Left ventricle myocardium superior (tissue), 1 donor: ENCODE measurements around the gene HMGXB4. TPM values are rescaled to one million over a fixed set of nuclear protein-coding genes. Genes with fewer than 3 reads are reported as not detected.
"Not testable (repeated sequence)": the region's sequence is repeated elsewhere in the genome, so short reads cannot be mapped to it uniquely, and the experiment has no call there.

ENCODE experiments used
- ATAC-seq: fragments of 200-7000 bp; cut with Tn5 transposase; one replicate; pipeline ENCODE4 v1.9.1; 2020; ENCODE audit warnings: mild to moderate bottlenecking, moderate library complexity
- DNase-seq: peaks from one replicate; pipeline ENCODE4 v3.0.0-alpha.2; 2020
- intact Hi-C: fragments of 100-400 bp; cut with micrococcal nuclease; formaldehyde crosslinking; loops from one replicate; pipeline ENCODE4 v1.11.0; 2022
- total RNA-seq: library from RNA; stranded (reverse); fragmentation: NEBNext Ultra II Directional; extraction: Animal tissue kit (Norgen Biotek cat#: 25700); gene quantifications from one replicate; pipeline ENCODE4 v1.2.1, GENCODE V29; 2021
- donor health status: DM: no; HTN: yes; CAD: no; lungs with severe emphysema.

Gene HMGXB4
- total RNA-seq, 1 donor from 2014 or later, result 10.5 TPM

- DNase-seq, intact Hi-C loops, ATAC-seq: not testable (repeated sequence)
Measured at GRCh38 chr22:35244507-35244906, 12.8 kb upstream of the HMGXB4 start.

GRCh38 chr22:35250156-35250555 is 7.1 kb upstream of the HMGXB4 start:
- DNase-seq (no peak), ATAC-seq (no peak)
- intact Hi-C loops, result no loop called here

- ATAC-seq (no peak), DNase-seq (no peak)
- intact Hi-C loops, result no loop called here
Measured at GRCh38 chr22:35253946-35254345, 3.3 kb upstream of the HMGXB4 start.

- DNase-seq (no peak), ATAC-seq (no peak)
- intact Hi-C loops, result no loop called here
Measured at GRCh38 chr22:35257002-35257320, 332 bp upstream of the HMGXB4 start.

- intact Hi-C loops, result no loop called here
- no peak for ATAC-seq
Measured at GRCh38 chr22:35258191-35258988, 1.1 kb downstream of the HMGXB4 start.

GRCh38 chr22:35264986-35265385 is 7.7 kb downstream of the HMGXB4 start:
- intact Hi-C loops, result no loop called here
- DNase-seq (no peak), ATAC-seq (no peak)

More at GRCh38 chr22:35258191-35258988, 1.1 kb downstream of the HMGXB4 start:
- DNase-seq, result peak; percentile 30

- intact Hi-C loops, result no loop called here
- DNase-seq (no peak), ATAC-seq (no peak)
Measured at GRCh38 chr22:35266277-35266676, 9.0 kb downstream of the HMGXB4 start.

- intact Hi-C loops, result no loop called here
- ATAC-seq (no peak), DNase-seq (no peak)
Measured at GRCh38 chr22:35269630-35270029, 12.3 kb downstream of the HMGXB4 start.

GRCh38 chr22:35274154-35274871 is 17.0 kb downstream of the HMGXB4 start:
- no peak for ATAC-seq
- no peak for DNase-seq
- intact Hi-C loops, result no loop called here

- intact Hi-C loops, result no loop called here
- ATAC-seq, result no peak
- no peak for DNase-seq
Measured at GRCh38 chr22:35275580-35275979, 18.3 kb downstream of the HMGXB4 start.

- DNase-seq, result no peak
- ATAC-seq, result no peak
- intact Hi-C loops, result no loop called here
Measured at GRCh38 chr22:35276019-35276418, 18.7 kb downstream of the HMGXB4 start.

- DNase-seq (no peak), ATAC-seq (no peak)
- intact Hi-C loops, result no loop called here
Measured at GRCh38 chr22:35288116-35288515, 30.8 kb downstream of the HMGXB4 start.

- no peak for DNase-seq
- ATAC-seq, result no peak
- intact Hi-C loops, result no loop called here
Measured at GRCh38 chr22:35292786-35293185, 35.5 kb downstream of the HMGXB4 start.

GRCh38 chr22:35296051-35296450 is 38.8 kb downstream of the HMGXB4 start:
- intact Hi-C loops, result no loop called here
- DNase-seq, result no peak
- ATAC-seq, result no peak

GRCh38 chr22:35299217-35299672 is 42.0 kb downstream of the HMGXB4 start:
- DNase-seq, result no peak
- intact Hi-C loops, result no loop called here
- ATAC-seq, result peak; percentile 23

- peak; percentile 95 for ATAC-seq
- peak; percentile 98 for DNase-seq
- intact Hi-C loops, result no loop called here
Measured at GRCh38 chr22:35299673-35300499, 42.6 kb downstream of the HMGXB4 start, which contains the start of gene TOM1. TSS of gene TOM1 (plus strand) at chr22:35299894. CDS start at chr22:35299929, 35 bp downstream.

- ATAC-seq (no peak), DNase-seq (no peak)
- intact Hi-C loops, result no loop called here
Measured at GRCh38 chr22:35301372-35301874, 44.1 kb downstream of the HMGXB4 start.

- no peak for ATAC-seq
- intact Hi-C loops, result no loop called here
Measured at GRCh38 chr22:35303029-35303624, 45.8 kb downstream of the HMGXB4 start.

GRCh38 chr22:35305525-35306070 is 48.3 kb downstream of the HMGXB4 start:
- ATAC-seq (peak; percentile 72), DNase-seq (no peak)
- intact Hi-C loops, result no loop called here

More at GRCh38 chr22:35303029-35303624, 45.8 kb downstream of the HMGXB4 start:
- no peak for DNase-seq
